ENCODE results near the gene ADSL. TPM values are rescaled to one million over a fixed set of nuclear protein-coding genes. Genes with fewer than 3 reads are reported as not detected.

Gene ADSL
- total and polyA plus RNA-seq, 2 experiments from 2014 or later, result 72.5 to 123 TPM

GRCh38 chr22:40417041-40417440, 70.7 kb downstream of the ADSL start:
- 93 to 98% methylated on average over 8 of the region's 8 CpGs for WGBS, 2 experiments (ENCODE audit: low coverage in 1 of 2, low lambda C conversion rate in 2 of 2, missing lambda C conversion rate in 2 of 2)
- no peaks in the 10 kb centered on the region; the same call in 1 of the 2 replicates for H3K79me2 ChIP-seq (ENCODE audit: insufficient read depth)
- H3K4me3 ChIP-seq, result no peak overlapping the region
- H3K4me1 ChIP-seq (ENCODE audit: insufficient read depth), result no peaks in the 10 kb centered on the region
- H3K27ac ChIP-seq, result no peak overlapping the region
- H3F3A ChIP-seq (ENCODE audit: insufficient read depth), result peaks cover 29% of the 10 kb centered on the region
- no peak overlapping the region for H3K9ac ChIP-seq
- DNase-seq, result no peak
- H4K20me1 ChIP-seq (ENCODE audit: insufficient read depth), result no peaks in the 10 kb centered on the region
- H3K9me3 ChIP-seq (ENCODE audit: low read depth), result no peaks in the 10 kb centered on the region
- TF ChIP-seq EZH2 (IDR thresholded peaks at IDR 0.05; ENCODE audit: insufficient read depth, poor library complexity, severe bottlenecking), result no peak
- TF ChIP-seq EZH2phosphoT487 (IDR thresholded peaks at IDR 0.05; ENCODE audit: insufficient read depth, low read depth), result no peak
- H3K9me2 ChIP-seq (ENCODE audit: insufficient read depth), result no peaks in the 10 kb centered on the region
- no peak overlapping the region for H2AFZ ChIP-seq
- H3K27me3 ChIP-seq (replicated peaks; ENCODE audit: insufficient read depth), result no peaks in the 10 kb centered on the region
- in situ Hi-C loops (cut with MboI), result no loop called here
- no peak overlapping the region for H3K4me2 ChIP-seq (ENCODE audit: unreplicated experiment)
- H3K36me3 ChIP-seq (ENCODE audit: low read depth), result peaks cover 7% of the 10 kb centered on the region

DNA sequence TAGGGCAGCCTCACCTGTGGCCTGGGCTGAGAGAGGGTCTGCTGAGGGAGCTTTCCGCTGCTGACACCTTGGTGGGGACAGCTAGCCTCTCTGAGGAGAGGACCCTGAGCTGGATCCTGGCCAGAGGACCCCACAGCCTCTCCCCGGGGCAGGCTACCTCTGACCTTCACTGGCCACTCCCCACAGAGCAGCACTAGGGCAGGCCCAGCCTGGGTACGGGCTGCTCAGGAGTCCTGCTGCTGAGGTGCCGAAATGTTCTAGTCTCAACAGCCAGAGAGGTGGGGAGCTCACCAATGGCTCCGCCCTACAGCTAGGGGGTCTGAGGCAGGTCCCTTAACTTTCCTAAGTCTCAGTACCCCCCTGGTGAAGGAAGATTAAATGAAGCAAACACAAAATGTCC, 71.6 kb downstream of the ADSL start:
- no peaks in the 10 kb centered on the region for H3K9me2 ChIP-seq (ENCODE audit: insufficient read depth)
- H3K9me3 ChIP-seq (ENCODE audit: low read depth), result no peaks in the 10 kb centered on the region
- no peak overlapping the region for H3K4me3 ChIP-seq
- H4K20me1 ChIP-seq (ENCODE audit: insufficient read depth), result no peaks in the 10 kb centered on the region
- H3K27ac ChIP-seq, result no peak overlapping the region
- H3K9ac ChIP-seq, result no peak overlapping the region
- in situ Hi-C loops (cut with MboI), result no loop called here
- no peak for DNase-seq
- no peaks in the 10 kb centered on the region for H3K27me3 ChIP-seq (replicated peaks; ENCODE audit: insufficient read depth)
- H3K36me3 ChIP-seq (ENCODE audit: low read depth), result peaks cover 7% of the 10 kb centered on the region; the same call in 1 of the 2 replicates
- peaks cover 22% of the 10 kb centered on the region for H3F3A ChIP-seq (ENCODE audit: insufficient read depth)
- TF ChIP-seq EZH2 (IDR thresholded peaks at IDR 0.05; ENCODE audit: insufficient read depth, poor library complexity, severe bottlenecking) (no peak), EZH2phosphoT487 (IDR thresholded peaks at IDR 0.05; ENCODE audit: insufficient read depth, low read depth) (no peak)
- no peak overlapping the region for H3K4me2 ChIP-seq (ENCODE audit: unreplicated experiment)
- H3K4me1 ChIP-seq (ENCODE audit: insufficient read depth), result no peaks in the 10 kb centered on the region
- H2AFZ ChIP-seq, result no peak overlapping the region
- no peaks in the 10 kb centered on the region; the same call in 1 of the 2 replicates for H3K79me2 ChIP-seq (ENCODE audit: insufficient read depth)
- WGBS, 2 experiments (ENCODE audit: low coverage in 1 of 2, low lambda C conversion rate in 2 of 2, missing lambda C conversion rate in 2 of 2), result 96 to 97% methylated on average over 5 of the region's 5 CpGs

DNA sequence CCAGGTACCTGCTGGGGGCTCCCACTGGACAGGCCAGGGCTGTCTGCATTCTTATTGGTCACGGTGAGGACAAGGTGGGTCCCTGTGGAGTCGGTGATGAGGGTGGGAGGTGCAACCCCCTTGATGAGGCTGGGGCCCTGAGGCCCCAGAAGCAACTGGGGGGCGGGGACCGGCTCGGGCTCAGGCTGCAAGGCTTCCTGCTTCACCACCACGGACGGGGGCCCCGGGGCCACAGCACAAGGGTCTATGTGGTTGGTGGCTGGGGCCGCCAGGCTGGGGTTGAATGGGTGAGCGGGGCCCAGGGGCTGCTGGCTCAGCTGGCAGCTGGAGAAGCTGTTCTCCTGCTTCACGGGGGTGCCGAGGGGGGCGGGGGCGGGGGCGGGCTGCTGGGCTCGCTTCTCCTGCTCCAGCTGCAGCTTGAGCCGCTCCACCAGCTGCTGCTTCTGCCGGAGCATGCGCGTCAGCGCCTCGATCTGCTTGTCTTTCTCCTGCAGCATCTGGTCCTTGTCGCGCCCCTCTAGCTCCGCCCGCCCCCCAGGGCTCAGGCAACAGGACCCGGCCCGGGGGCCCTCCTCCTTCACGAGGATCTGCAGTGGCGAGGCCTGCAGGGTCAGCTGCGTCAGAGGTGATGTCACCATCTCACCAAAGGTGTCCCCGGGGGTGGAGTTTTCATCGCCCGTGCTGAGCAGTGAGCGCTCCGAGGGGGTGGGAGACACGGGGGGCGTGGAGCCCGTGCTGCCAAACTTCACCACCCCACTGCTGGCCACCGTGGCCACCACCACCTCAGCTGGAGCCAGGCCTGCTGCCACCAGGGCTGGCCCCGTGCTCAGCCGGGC, 72.3 kb downstream of the ADSL start:
- in situ Hi-C loops (cut with MboI), result no loop called here
- H3K9me3 ChIP-seq (ENCODE audit: low read depth), result no peaks in the 10 kb centered on the region
- 78 to 87% methylated on average over 22 to 42 of the region's 42 CpGs for WGBS, 2 experiments (ENCODE audit: low coverage in 1 of 2, low lambda C conversion rate in 2 of 2, missing lambda C conversion rate in 2 of 2)
- DNase-seq, result no peak
- no peaks in the 10 kb centered on the region for H4K20me1 ChIP-seq (ENCODE audit: insufficient read depth)
- peaks cover 17% of the 10 kb centered on the region for H3F3A ChIP-seq (ENCODE audit: insufficient read depth)
- no peaks in the 10 kb centered on the region for H3K27me3 ChIP-seq (replicated peaks; ENCODE audit: insufficient read depth)
- H3K36me3 ChIP-seq (ENCODE audit: low read depth), result peaks cover 7% of the 10 kb centered on the region; the same call in 1 of the 2 replicates
- H2AFZ ChIP-seq, result no peak overlapping the region
- no peaks in the 10 kb centered on the region; the same call in 1 of the 2 replicates for H3K79me2 ChIP-seq (ENCODE audit: insufficient read depth)
- H3K9me2 ChIP-seq (ENCODE audit: insufficient read depth), result no peaks in the 10 kb centered on the region
- no peak overlapping the region for H3K27ac ChIP-seq
- H3K4me2 ChIP-seq (ENCODE audit: unreplicated experiment), result no peak overlapping the region
- H3K4me3 ChIP-seq, result no peak overlapping the region
- no peak for TF ChIP-seq EZH2 (IDR thresholded peaks at IDR 0.05; ENCODE audit: insufficient read depth, poor library complexity, severe bottlenecking)
- TF ChIP-seq EZH2phosphoT487 (IDR thresholded peaks at IDR 0.05; ENCODE audit: insufficient read depth, low read depth), result no peak
- no peak overlapping the region for H3K9ac ChIP-seq
- no peaks in the 10 kb centered on the region for H3K4me1 ChIP-seq (ENCODE audit: insufficient read depth)

GRCh38 chr22:40419718-40420117, 73.4 kb downstream of the ADSL start:
- Histone ChIP-seq H3K36me3 (ENCODE audit: low read depth) (peaks cover 5% of the 10 kb centered on the region; the same call in 1 of the 2 replicates), H3K4me2 (ENCODE audit: unreplicated experiment) (no peak overlapping the region), H3K4me3 (no peak overlapping the region), H3K9me3 (ENCODE audit: low read depth) (no peaks in the 10 kb centered on the region), H3K4me1 (ENCODE audit: insufficient read depth) (no peaks in the 10 kb centered on the region), H3K27ac (no peak overlapping the region), H4K20me1 (ENCODE audit: insufficient read depth) (no peaks in the 10 kb centered on the region), H3K27me3 (replicated peaks; ENCODE audit: insufficient read depth) (no peaks in the 10 kb centered on the region), H3K9ac (no peak overlapping the region), H3K9me2 (ENCODE audit: insufficient read depth) (no peaks in the 10 kb centered on the region), H3K79me2 (ENCODE audit: insufficient read depth) (no peaks in the 10 kb centered on the region; the same call in 1 of the 2 replicates), H2AFZ (no peak overlapping the region), H3F3A (ENCODE audit: insufficient read depth) (peaks cover 6% of the 10 kb centered on the region)
- no peak for DNase-seq
- TF ChIP-seq EZH2phosphoT487 (IDR thresholded peaks at IDR 0.05; ENCODE audit: insufficient read depth, low read depth) (no peak), EZH2 (IDR thresholded peaks at IDR 0.05; ENCODE audit: insufficient read depth, poor library complexity, severe bottlenecking) (no peak)
- in situ Hi-C loops (cut with MboI), result no loop called here
- WGBS, 2 experiments (ENCODE audit: low coverage in 1 of 2, low lambda C conversion rate in 2 of 2, missing lambda C conversion rate in 2 of 2), result 94 to 96% methylated on average over 8 of the region's 8 CpGs

All from GM23248 (cell line).